PC-9 (cell line): ENCODE results near the gene UBE2K. TPM values are rescaled to one million over a fixed set of nuclear protein-coding genes. Genes with fewer than 3 reads are reported as not detected.
"Not testable (repeated sequence)": the region's sequence is repeated elsewhere in the genome, so short reads cannot be mapped to it uniquely, and the experiment has no call there.

Experiments used
- BruUV-seq: library from RNA; stranded (reverse); fragments of 400-500 nt; replicated peaks from 2 replicates; lab custom pipeline; 2021; lab: Mats Ljungman, UMichigan
- CTCF ChIA-PET: fragments of 300-600 bp; sonication (Branson Sonifier 250); formaldehyde crosslinking; loops from one replicate; lab custom pipeline; 2022; ENCODE audit warnings: antibody characterized with exemption; lab: Charles Lee
- POLR2A ChIA-PET: fragments of 300-600 bp; sonication (Branson Sonifier 250); formaldehyde crosslinking; loops from one replicate; lab custom pipeline; 2022; ENCODE audit warnings: antibody characterized with exemption; ENCODE audit not compliant: unreplicated experiment; lab: Charles Lee
- DNase-seq, 2 experiments: peaks; one replicate each; pipeline versions ENCODE4 v3.0.0 to v3.0.0-alpha.2; 2015 to 2022; ENCODE audit warnings: mixed read lengths in 1 of 2
- H2AFZ ChIP-seq: fragments of 200-600 bp; sonication (generic); 2 replicates; pipeline ENCODE4 v1.8.1; 2017; ENCODE audit warnings: antibody characterized with exemption
- H3F3A ChIP-seq: fragments of 200-600 bp; sonication (generic); 2 replicates; pipeline ENCODE4 v1.8.1; 2017; ENCODE audit warnings: antibody characterized with exemption, mild to moderate bottlenecking, low read depth; ENCODE audit not compliant: insufficient read depth
- H3K27ac ChIP-seq: fragments of 200-600 bp; sonication (generic); 2 replicates; pipeline ENCODE4 v1.6.1; 2016; ENCODE audit warnings: mixed run types
- H3K27me3 ChIP-seq: fragments of 200-600 bp; sonication (generic); 2 replicates; pipeline ENCODE4 v1.6.1; 2016; ENCODE audit warnings: low read depth, mixed run types; ENCODE audit not compliant: insufficient read depth
- H3K36me3 ChIP-seq: fragments of 200-600 bp; sonication (generic); 2 replicates; pipeline ENCODE4 v1.6.1; 2016; ENCODE audit warnings: low read depth, mixed run types
- H3K4me1 ChIP-seq: fragments of 200-600 bp; sonication (generic); replicated peaks from 2 replicates; pipeline ENCODE4 v1.6.1; 2016; ENCODE audit warnings: mixed run types; ENCODE audit not compliant: insufficient read depth
- H3K4me2 ChIP-seq: fragments of 200-600 bp; sonication (generic); 2 replicates; pipeline ENCODE4 v1.6.1; 2017; ENCODE audit warnings: mixed run types
- H3K4me3 ChIP-seq: fragments of 200-600 bp; sonication (generic); 2 replicates; pipeline ENCODE4 v1.6.1; 2016; ENCODE audit warnings: mixed run types
- H3K79me2 ChIP-seq: fragments of 200-600 bp; sonication (generic); 2 replicates; pipeline ENCODE4 v1.6.1; 2017; ENCODE audit warnings: low read depth, mixed run types
- H3K9me2 ChIP-seq: fragments of 200-600 bp; sonication (generic); 2 replicates; pipeline ENCODE4 v1.8.1; 2017; ENCODE audit warnings: mild to moderate bottlenecking; ENCODE audit not compliant: insufficient read depth
- H3K9me3 ChIP-seq: fragments of 200-600 bp; sonication (generic); 2 replicates; pipeline ENCODE4 v1.8.1; 2016; ENCODE audit warnings: low read depth; ENCODE audit not compliant: insufficient read depth
- H4K20me1 ChIP-seq: fragments of 200-600 bp; sonication (generic); 2 replicates; pipeline ENCODE4 v1.8.1; 2017; ENCODE audit not compliant: insufficient read depth
- EZH2 ChIP-seq: fragments of 200-600 bp; sonication (generic); IDR thresholded peaks from 2 replicates; pipeline ENCODE4 v1.8.0; 2017; ENCODE audit warnings: antibody characterized with exemption, low read depth
- intact Hi-C: fragments of 100-400 bp; cut with micrococcal nuclease; formaldehyde crosslinking; loops from one replicate; pipeline ENCODE4 v1.10.0; 2022; ENCODE audit not compliant: unreplicated experiment
- total RNA-seq: library from RNA; stranded (reverse); gene quantifications from 2 replicates; pipeline ENCODE4 v1.2.3, GENCODE V29; 2021
- TF ChIP-seq, protein P1 (sequence below): fragments of 200-600 bp; sonication (generic); conservative IDR thresholded peaks from 2 replicates; pipeline ENCODE4 v1.6.1; 2017; ENCODE audit warnings: mixed run types, antibody characterized with exemption, mild to moderate bottlenecking, moderate library complexity

Gene UBE2K
- total RNA-seq, 1 experiment from 2014 or later, result 129 TPM

DNA sequence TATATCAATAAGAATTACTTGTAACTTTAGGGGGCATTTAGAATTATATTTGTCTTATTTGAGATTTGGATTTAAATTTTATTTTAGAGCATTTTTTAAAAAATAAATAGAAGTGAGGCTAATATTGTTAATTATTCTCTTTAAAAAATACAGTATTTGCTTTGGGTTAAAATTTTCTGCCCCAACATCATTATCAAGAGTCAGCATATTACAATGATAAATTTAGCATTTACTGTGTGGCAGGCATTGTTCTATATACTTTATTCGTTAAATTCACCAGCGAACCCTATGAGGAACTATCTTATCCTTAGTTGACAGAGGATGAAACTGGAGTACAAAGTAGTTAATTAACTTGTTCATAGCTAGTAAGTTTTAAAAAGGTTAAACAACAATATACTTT is 34.0 kb downstream of the UBE2K start:
- DNase-seq, result no peak
- Histone ChIP-seq H3K9me2 (no peaks in the 10 kb centered on the region), H3K79me2 (peaks cover 87% of the 10 kb centered on the region), H3K27ac (0 out of 2 replicates have a peak overlapping the region, but pooled peaks have one; percentile 17), H3K4me1 (0 out of 2 replicates have a peak, but pooled peaks cover 6% of the 10 kb centered on the region), H3K27me3 (no peaks in the 10 kb centered on the region), H2AFZ (no peak overlapping the region), H3F3A (peaks cover 32% of the 10 kb centered on the region), H3K4me2 (no peak overlapping the region), H3K36me3 (0 out of 2 replicates have a peak, but pooled peaks cover 4% of the 10 kb centered on the region), H3K9me3 (no peaks in the 10 kb centered on the region), H4K20me1 (peaks cover 85% of the 10 kb centered on the region), H3K4me3 (no peak overlapping the region)
- POLR2A ChIA-PET, result interaction anchor here (0.6 kb wide), 1 partner anchor 225 kb away, joined by 5 read pairs; no protein-coding TSS in a partner anchor
- TF ChIP-seq EZH2, result no peak
- TF ChIP-seq, protein P1, sequence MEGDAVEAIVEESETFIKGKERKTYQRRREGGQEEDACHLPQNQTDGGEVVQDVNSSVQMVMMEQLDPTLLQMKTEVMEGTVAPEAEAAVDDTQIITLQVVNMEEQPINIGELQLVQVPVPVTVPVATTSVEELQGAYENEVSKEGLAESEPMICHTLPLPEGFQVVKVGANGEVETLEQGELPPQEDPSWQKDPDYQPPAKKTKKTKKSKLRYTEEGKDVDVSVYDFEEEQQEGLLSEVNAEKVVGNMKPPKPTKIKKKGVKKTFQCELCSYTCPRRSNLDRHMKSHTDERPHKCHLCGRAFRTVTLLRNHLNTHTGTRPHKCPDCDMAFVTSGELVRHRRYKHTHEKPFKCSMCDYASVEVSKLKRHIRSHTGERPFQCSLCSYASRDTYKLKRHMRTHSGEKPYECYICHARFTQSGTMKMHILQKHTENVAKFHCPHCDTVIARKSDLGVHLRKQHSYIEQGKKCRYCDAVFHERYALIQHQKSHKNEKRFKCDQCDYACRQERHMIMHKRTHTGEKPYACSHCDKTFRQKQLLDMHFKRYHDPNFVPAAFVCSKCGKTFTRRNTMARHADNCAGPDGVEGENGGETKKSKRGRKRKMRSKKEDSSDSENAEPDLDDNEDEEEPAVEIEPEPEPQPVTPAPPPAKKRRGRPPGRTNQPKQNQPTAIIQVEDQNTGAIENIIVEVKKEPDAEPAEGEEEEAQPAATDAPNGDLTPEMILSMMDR, result no peak
- intact Hi-C loops, result no loop called here
- no TSS peak for BruUV-seq
- CTCF ChIA-PET, result no interaction called here

DNA sequence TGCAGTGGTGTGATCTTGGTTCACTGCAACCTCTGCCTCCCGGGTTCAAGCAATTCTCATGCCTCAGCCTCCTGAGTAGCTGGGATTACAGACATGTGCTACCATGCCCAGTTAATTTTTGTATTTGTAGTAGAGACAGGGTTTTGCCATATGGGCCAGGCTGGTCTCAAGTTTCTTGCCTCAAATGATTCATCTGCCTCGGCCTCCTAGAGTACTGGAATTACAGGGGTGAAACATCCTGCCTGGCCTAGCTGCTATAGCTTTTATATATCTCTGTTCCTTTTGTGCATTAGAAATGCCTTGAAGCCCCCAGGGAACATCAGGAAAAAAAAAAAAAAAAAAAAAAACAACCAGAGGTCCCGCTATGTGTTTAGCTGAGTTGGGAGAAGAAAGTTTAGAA is 34.8 kb downstream of the UBE2K start:
- H2AFZ ChIP-seq, result no peak overlapping the region
- no TSS peak for BruUV-seq
- 0 out of 2 replicates have a peak, but pooled peaks cover 6% of the 10 kb centered on the region for H3K4me1 ChIP-seq
- ChIA-PET CTCF (no interaction called here), POLR2A (interaction anchor here (0.6 kb wide), 1 partner anchor 226 kb away, joined by 5 read pairs; no protein-coding TSS in a partner anchor)
- H3K4me3 ChIP-seq, result no peak overlapping the region
- H3K79me2 ChIP-seq, result peaks cover 83% of the 10 kb centered on the region
- no peaks in the 10 kb centered on the region for H3K9me2 ChIP-seq
- TF ChIP-seq, protein P1, result no peak
- no peak for TF ChIP-seq EZH2
- DNase-seq, result no peak
- intact Hi-C loops, result no loop called here
- no peak overlapping the region for H3K4me2 ChIP-seq
- no peaks in the 10 kb centered on the region for H3K27me3 ChIP-seq
- peaks cover 32% of the 10 kb centered on the region for H3F3A ChIP-seq
- no peak overlapping the region for H3K27ac ChIP-seq
- no peaks in the 10 kb centered on the region for H3K9me3 ChIP-seq
- 0 out of 2 replicates have a peak, but pooled peaks cover 4% of the 10 kb centered on the region for H3K36me3 ChIP-seq
- H4K20me1 ChIP-seq, result peaks cover 82% of the 10 kb centered on the region

DNA sequence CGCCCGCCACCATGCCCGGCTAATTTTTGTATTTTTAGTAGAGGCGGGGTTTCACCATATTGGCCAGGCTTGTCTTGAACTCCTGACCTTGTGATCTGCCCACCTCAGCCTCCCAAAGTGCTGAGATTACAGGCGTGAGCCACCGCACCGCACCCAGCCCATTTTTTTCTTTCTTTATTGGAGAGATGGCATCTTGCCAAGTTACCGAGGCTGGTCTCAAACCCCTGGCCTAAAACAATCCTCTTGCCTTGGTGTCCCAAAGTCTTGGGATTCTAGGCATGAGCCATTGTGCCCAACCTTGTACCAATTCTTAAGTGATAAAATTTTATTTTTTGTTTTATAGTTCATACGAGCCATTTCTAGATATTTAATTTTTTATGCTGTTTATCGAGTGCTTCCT is 41.7 kb downstream of the UBE2K start:
- H3K9me2 ChIP-seq, BruUV-seq, H3K4me3 ChIP-seq, CTCF ChIA-PET, H3K36me3 ChIP-seq, H2AFZ ChIP-seq, H3K4me1 ChIP-seq, H3K27me3 ChIP-seq, H3K4me2 ChIP-seq, intact Hi-C loops, H3K27ac ChIP-seq, H3K9me3 ChIP-seq, DNase-seq, POLR2A ChIA-PET: not testable (repeated sequence)
- Histone ChIP-seq H3F3A (peaks cover 32% of the 10 kb centered on the region), H4K20me1 (peaks cover 36% of the 10 kb centered on the region), H3K79me2 (peaks cover 45% of the 10 kb centered on the region)

DNA sequence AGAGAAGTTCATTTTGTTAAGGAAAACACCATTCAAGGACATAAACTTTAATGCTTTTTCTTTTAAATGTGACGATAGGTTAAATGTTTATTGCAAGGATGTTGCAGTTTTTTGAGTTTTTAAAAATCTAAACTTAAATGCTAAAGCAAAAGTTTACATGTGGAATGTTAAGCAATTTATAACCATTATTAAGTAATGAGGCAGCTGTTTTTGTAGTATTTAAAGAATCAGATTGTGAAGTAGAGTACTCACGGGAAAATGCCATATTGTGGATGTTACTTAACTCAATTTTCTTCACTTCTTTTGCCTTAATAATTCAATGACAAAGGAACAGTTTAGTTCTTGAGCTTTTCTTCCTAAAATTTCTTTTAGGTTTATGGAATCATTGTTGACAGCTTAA is 43.5 kb downstream of the UBE2K start:
- H3K36me3 ChIP-seq, result no peaks in the 10 kb centered on the region
- CTCF ChIA-PET, result interaction anchor here (0.6 kb wide), 1 partner anchor 57 kb away, joined by 5 read pairs; no protein-coding TSS in a partner anchor
- peaks cover 44% of the 10 kb centered on the region for H3K79me2 ChIP-seq

More for the DNA sequence above, 43.5 kb downstream of the UBE2K start:
- Histone ChIP-seq H3K4me1 (no peaks in the 10 kb centered on the region), H3K4me3 (no peak overlapping the region), H2AFZ (no peak overlapping the region), H3K9me2 (no peaks in the 10 kb centered on the region), H3K27me3 (no peaks in the 10 kb centered on the region), H3K27ac (no peak overlapping the region), H3K9me3 (no peaks in the 10 kb centered on the region), H4K20me1 (peaks cover 27% of the 10 kb centered on the region), H3F3A (peaks cover 28% of the 10 kb centered on the region), H3K4me2 (no peak overlapping the region)
- POLR2A ChIA-PET, result no interaction called here
- no TSS peak for BruUV-seq
- intact Hi-C loops, result no loop called here
- TF ChIP-seq, protein P1, result no peak
- no peak for TF ChIP-seq EZH2
- no peak for DNase-seq
